Endodermal cell (in vitro differentiated cells): ENCODE data around the gene CCDC38. TPM values are rescaled to one million over a fixed set of nuclear protein-coding genes. Genes with fewer than 3 reads are reported as not detected.

Experiments
- DNase-seq: peaks from one replicate; pipeline ENCODE4 v3.0.0-alpha.2; 2017
- H3K27ac ChIP-seq: 2 replicates; pipeline ENCODE4 v1.5.1; 2013; ENCODE audit warnings: mild to moderate bottlenecking, low read depth, low read length, moderate library complexity
- H3K27me3 ChIP-seq: 2 replicates; pipeline ENCODE4 v1.6.1; 2013; ENCODE audit warnings: mild to moderate bottlenecking, low read length, moderate library complexity; ENCODE audit not compliant: insufficient read depth, control insufficient read depth, poor library complexity, severe bottlenecking
- H3K36me3 ChIP-seq: 2 replicates; pipeline ENCODE4 v1.7.0; 2013; ENCODE audit warnings: mild to moderate bottlenecking, low read length, moderate library complexity; ENCODE audit not compliant: control insufficient read depth, insufficient read depth
- H3K4me1 ChIP-seq: one replicate; pipeline ENCODE4 v1.7.0; 2013; ENCODE audit warnings: low read length; ENCODE audit not compliant: control insufficient read depth, insufficient read depth
- H3K4me3 ChIP-seq: 2 replicates; pipeline ENCODE4 v1.5.1; 2013; ENCODE audit warnings: mild to moderate bottlenecking, low read length, moderate library complexity
- H3K9ac ChIP-seq: 2 replicates; pipeline ENCODE4 v1.6.1; 2013; ENCODE audit warnings: mild to moderate bottlenecking, low read length, moderate library complexity; ENCODE audit not compliant: poor library complexity, severe bottlenecking; ENCODE audit errors: extremely low read depth
- H3K9me3 ChIP-seq: 2 replicates; pipeline ENCODE4 v1.6.1; 2013; ENCODE audit warnings: mild to moderate bottlenecking, low read length, moderate library complexity; ENCODE audit not compliant: control insufficient read depth
- H3K27ac Mint-ChIP-seq: 2 replicates; pipeline ENCODE4 v1.8.0; 2020; ENCODE audit warnings: mixed read lengths
- H3K27me3 Mint-ChIP-seq: 2 replicates; pipeline ENCODE4 v1.8.0; 2021; ENCODE audit warnings: mild to moderate bottlenecking, mixed read lengths; ENCODE audit not compliant: insufficient read depth
- H3K36me3 Mint-ChIP-seq: 2 replicates; pipeline ENCODE4 v1.8.0; 2020; ENCODE audit warnings: low read depth, mixed read lengths
- H3K4me1 Mint-ChIP-seq: 2 replicates; pipeline ENCODE4 v1.8.0; 2020; ENCODE audit warnings: mixed read lengths
- H3K4me3 Mint-ChIP-seq: 2 replicates; pipeline ENCODE4 v1.8.0; 2020; ENCODE audit warnings: mild to moderate bottlenecking, moderate library complexity, mixed read lengths
- H3K9me3 Mint-ChIP-seq: 2 replicates; pipeline ENCODE4 v1.8.0; 2020; ENCODE audit warnings: mild to moderate bottlenecking, mixed read lengths
- CTCF ChIP-seq: fragments of 200-600 bp; sonication (generic); conservative IDR thresholded peaks from 2 replicates; pipeline ENCODE4 v1.5.0; 2021; ENCODE audit warnings: antibody characterized with exemption, mild to moderate bottlenecking
- WGBS, 2 experiments: methylation state at CpG; one replicate each; pipeline versions ENCODE4 v1.1.5 to v1.1.7; 2013; ENCODE audit warnings: missing lambda C conversion rate in 2 of 2, mixed read lengths in 1 of 2; ENCODE audit not compliant: insufficient coverage in 1 of 2, insufficient read length in 1 of 2; 5-methylcytosine and 5-hydroxymethylcytosine counted together
- total RNA-seq, 2 donors: library from RNA; stranded (reverse); fragmentation: NEBNext Ultra II Directional in 1 of 2; extraction: Animal tissue kit (Norgen Biotek cat#: 25700) in 1 of 2; gene quantifications; 2 replicates in 1 of 2; 3 replicates in 1 of 2; pipeline ENCODE4 v1.2.1, GENCODE V29; 2021

Gene CCDC38
- total RNA-seq, 2 donors from 2014 or later: 0.35 TPM

DNA sequence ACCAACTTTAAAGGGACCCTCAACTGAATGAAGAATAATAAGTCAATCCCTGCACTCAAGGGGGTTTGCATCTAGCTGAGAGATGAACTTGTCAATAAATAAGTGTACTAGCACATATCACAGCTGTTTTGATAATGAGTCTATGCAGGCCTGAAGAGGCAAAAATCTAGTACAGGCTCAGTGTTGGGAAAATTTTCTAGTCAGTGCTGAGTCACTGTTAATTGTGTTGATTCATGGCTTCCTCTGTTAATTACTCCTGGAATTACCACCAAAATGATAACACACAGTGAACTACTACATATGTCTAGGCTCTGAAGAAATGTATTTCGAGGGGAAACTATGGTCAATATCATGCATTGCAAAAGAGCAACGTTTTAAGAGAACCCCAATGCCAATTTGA is 64.8 kb downstream of the CCDC38 start:
- peaks cover 3% of the 10 kb centered on the region for H3K4me1 Mint-ChIP-seq
- no peak for DNase-seq
- Histone ChIP-seq H3K27ac (no peak overlapping the region), H3K27me3 (no peaks in the 10 kb centered on the region), H3K4me3 (no peak overlapping the region), H3K9ac (no peak overlapping the region), H3K36me3 (no peaks in the 10 kb centered on the region), H3K9me3 (peaks cover 29% of the 10 kb centered on the region), H3K4me1 (no peaks in the 10 kb centered on the region)
- H3K27me3 Mint-ChIP-seq: no peaks in the 10 kb centered on the region
- H3K27ac Mint-ChIP-seq: no peak overlapping the region
- no peaks in the 10 kb centered on the region for H3K36me3 Mint-ChIP-seq
- H3K4me3 Mint-ChIP-seq: no peak overlapping the region
- TF ChIP-seq CTCF: no peak
- H3K9me3 Mint-ChIP-seq: peaks cover 10% of the 10 kb centered on the region
- WGBS, 2 experiments: 71 to 74% methylated on average over 2 of the region's 2 CpGs

DNA sequence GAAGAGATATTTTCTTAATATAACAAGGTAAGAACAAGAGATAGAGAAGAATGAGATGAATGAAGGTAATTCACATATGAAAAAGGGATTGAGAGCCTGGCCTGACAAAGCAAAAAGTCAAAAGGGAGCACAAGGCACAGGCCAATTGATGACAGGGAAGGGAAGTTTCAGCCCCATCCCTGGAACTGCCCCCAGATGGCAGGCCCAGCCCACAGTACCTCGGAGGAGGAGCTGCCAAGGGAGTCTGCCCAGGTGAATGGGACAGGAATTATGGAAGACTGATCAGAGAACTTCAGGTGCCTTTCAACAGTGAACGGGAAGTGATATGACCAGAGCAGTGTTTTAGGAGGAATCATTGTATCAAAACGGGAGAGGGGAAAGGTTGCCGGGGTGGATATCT is 68.0 kb downstream of the CCDC38 start:
- Mint-ChIP-seq H3K9me3 (peaks cover 10% of the 10 kb centered on the region), H3K27me3 (no peaks in the 10 kb centered on the region), H3K27ac (no peak overlapping the region), H3K4me1 (peaks cover 3% of the 10 kb centered on the region), H3K36me3 (peaks cover 12% of the 10 kb centered on the region), H3K4me3 (no peak overlapping the region)
- Histone ChIP-seq H3K9ac (no peak overlapping the region), H3K27me3 (no peaks in the 10 kb centered on the region), H3K9me3 (peaks cover 29% of the 10 kb centered on the region), H3K36me3 (peaks cover 9% of the 10 kb centered on the region), H3K4me3 (no peak overlapping the region), H3K27ac (no peak overlapping the region), H3K4me1 (no peaks in the 10 kb centered on the region)
- TF ChIP-seq CTCF: peak; percentile 21
- WGBS, 2 experiments: 91 to 94% methylated on average over 4 of the region's 4 CpGs
- DNase-seq: peak; percentile 78

- no peak for DNase-seq
- no peaks in the 10 kb centered on the region for H3K9me3 Mint-ChIP-seq
- Histone ChIP-seq H3K27ac (no peak overlapping the region), H3K27me3 (no peaks in the 10 kb centered on the region), H3K4me1 (no peaks in the 10 kb centered on the region), H3K36me3 (peaks cover 39% of the 10 kb centered on the region), H3K9ac (no peak overlapping the region), H3K4me3 (no peak overlapping the region), H3K9me3 (peaks cover 4% of the 10 kb centered on the region)
- H3K36me3 Mint-ChIP-seq: peaks cover 30% of the 10 kb centered on the region
- no peak overlapping the region for H3K27ac Mint-ChIP-seq
- H3K4me3 Mint-ChIP-seq: no peak overlapping the region
- no peak for TF ChIP-seq CTCF
- 91% methylated on average over 4 of the region's 4 CpGs for WGBS, 2 experiments
- H3K27me3 Mint-ChIP-seq: no peaks in the 10 kb centered on the region
- peaks cover 3% of the 10 kb centered on the region for H3K4me1 Mint-ChIP-seq
These were observed 71.5 kb downstream of the CCDC38 start for GRCh38 chr12:95870897-95871296.
